Esophagus squamous epithelium (tissue), 4 donors: ENCODE data around the gene PITPNM3.

ENCODE experiments used
- CTCF ChIP-seq, 6 experiments: fragments of 450-650 bp in 4 of 6; fragments of 200-600 bp in 2 of 6; sonication (generic) in 2 of 6; IDR thresholded peaks; one replicate each; pipeline ENCODE4 v1.5.1; 2016 to 2019; ENCODE audit warnings: antibody characterized with exemption in 6 of 6, mild to moderate bottlenecking in 4 of 6, moderate library complexity in 4 of 6
- POLR2A ChIP-seq, 4 donors: fragments of 450-650 bp; IDR thresholded peaks; one replicate each; pipeline ENCODE4 v1.6.1; 2017; ENCODE audit warnings: antibody characterized with exemption in 4 of 4, mild to moderate bottlenecking in 4 of 4, moderate library complexity in 3 of 4

GRCh38 chr17:6587310-6587709 is 31.0 kb upstream of the PITPNM3 start:
- TF ChIP-seq CTCF (IDR thresholded peaks at IDR 0.05) = no peak
- TF ChIP-seq POLR2A (IDR thresholded peaks at IDR 0.05) = no peak
